Measurements from ENCODE around the gene CFP. TPM values are rescaled to one million over a fixed set of nuclear protein-coding genes. Genes with fewer than 3 reads are reported as not detected.

CFP gene
- total RNA-seq, 1 experiment from 2014 or later: 2.0 TPM

DNA sequence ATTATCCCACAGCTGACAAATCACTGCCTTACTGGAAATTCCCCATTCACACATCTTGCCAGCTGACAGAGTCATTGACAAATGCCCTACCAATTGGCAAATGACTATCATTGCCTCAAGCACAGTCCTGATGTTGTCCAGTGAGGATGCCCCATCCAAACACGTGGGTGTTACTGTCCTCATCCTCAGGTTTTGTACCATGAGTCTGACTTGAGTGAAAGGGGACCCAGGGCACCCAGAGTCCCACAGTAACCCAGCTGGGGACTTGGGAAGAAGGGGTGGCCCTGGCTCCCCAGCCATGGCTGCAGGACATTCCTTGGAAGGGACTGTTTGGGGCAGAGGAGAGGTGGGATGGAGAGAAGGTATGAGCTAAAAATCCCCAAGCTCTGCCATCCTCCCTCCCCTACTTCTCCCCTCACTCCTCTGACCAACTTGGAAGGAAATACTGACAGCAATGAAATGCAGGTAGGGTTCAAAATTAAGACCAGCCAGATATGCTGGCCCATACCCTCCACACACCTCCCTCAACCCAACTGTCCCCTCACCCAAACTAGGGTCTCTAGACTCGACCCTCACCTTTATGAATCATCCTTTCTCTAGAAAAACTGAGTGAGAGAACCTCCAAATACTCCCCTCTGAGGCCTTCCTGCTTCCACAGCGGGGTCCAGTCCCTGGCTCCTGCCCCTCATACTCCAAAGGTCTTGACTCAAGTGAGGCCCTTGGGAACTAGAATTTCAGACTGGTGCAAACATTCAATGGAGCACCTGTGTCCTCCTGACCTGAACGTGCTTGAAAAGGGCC lies 42.4 kb downstream of the CFP start (continued):
- TF ChIP-seq, protein P1, sequence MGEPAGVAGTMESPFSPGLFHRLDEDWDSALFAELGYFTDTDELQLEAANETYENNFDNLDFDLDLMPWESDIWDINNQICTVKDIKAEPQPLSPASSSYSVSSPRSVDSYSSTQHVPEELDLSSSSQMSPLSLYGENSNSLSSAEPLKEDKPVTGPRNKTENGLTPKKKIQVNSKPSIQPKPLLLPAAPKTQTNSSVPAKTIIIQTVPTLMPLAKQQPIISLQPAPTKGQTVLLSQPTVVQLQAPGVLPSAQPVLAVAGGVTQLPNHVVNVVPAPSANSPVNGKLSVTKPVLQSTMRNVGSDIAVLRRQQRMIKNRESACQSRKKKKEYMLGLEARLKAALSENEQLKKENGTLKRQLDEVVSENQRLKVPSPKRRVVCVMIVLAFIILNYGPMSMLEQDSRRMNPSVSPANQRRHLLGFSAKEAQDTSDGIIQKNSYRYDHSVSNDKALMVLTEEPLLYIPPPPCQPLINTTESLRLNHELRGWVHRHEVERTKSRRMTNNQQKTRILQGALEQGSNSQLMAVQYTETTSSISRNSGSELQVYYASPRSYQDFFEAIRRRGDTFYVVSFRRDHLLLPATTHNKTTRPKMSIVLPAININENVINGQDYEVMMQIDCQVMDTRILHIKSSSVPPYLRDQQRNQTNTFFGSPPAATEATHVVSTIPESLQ (CRISPR knock-in tag; IDR thresholded peaks at IDR 0.05): no peak

DNA sequence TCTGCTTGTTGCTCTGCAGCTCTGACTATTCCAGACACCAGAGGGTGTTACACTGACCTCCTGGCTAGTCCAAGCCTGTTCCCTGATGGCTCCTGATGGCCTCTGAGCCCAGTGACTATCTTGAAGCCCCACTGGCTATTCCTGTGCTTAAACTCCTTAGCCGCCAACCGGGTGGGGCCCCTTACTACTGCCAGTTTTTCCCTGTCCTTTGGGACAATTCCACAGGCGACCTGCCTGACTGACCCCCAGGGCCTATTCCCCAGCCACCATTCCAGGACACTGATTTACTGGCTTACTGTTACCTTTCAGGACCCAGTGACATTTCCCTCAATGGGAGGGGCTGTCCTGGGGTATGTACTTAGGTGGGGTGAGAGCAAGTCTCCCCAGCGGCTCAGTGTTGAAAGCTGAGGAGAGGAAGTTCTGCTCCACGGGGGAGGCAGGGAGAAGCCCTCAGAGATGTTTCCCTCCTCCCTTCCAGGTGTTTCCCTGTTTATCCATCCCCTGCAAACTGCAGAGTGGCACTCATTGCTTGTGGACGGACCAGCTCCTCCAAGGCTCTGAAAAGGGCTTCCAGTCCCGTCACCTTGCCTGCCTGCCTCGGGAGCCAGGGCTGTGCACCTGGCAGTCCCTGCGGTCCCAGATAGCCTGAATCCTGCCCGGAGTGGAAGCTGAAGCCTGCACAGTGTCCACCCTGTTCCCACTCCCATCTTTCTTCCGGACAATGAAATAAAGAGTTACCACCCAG lies 43.5 kb downstream of the CFP start:
- H3K4me1 Mint-ChIP-seq: peaks cover 26% of the 10 kb centered on the region
- DNase-seq (ENCODE audit: low spot score): no peak
- POLR2A ChIA-PET: no interaction called here
- H3K4me3 Mint-ChIP-seq: no peak overlapping the region
- no peak overlapping the region; the same call in 1 of the 2 replicates for H3K27ac Mint-ChIP-seq
- H3K36me3 Mint-ChIP-seq: no peaks in the 10 kb centered on the region
- H3K9me3 Mint-ChIP-seq: no peaks in the 10 kb centered on the region
- no peak for ATAC-seq
- H3K27me3 Mint-ChIP-seq (ENCODE audit: low read depth): no peaks in the 10 kb centered on the region; the same call in 1 of the 2 replicates
- CTCF ChIA-PET: interaction anchor here (0.8 to 1.5 kb wide), 4 partner anchors 10 to 63 kb away, joined by 3 to 4 read pairs (median 3); no protein-coding TSS in a partner anchor
- no peak for TF ChIP-seq SMAD3 (CRISPR knock-in tag; IDR thresholded peaks at IDR 0.05; ENCODE audit: borderline replicate concordance)
- no peak for TF ChIP-seq TCF7 (CRISPR knock-in tag; IDR thresholded peaks at IDR 0.05; ENCODE audit: low read depth)
- no peak for TF ChIP-seq FOXP1 (CRISPR knock-in tag; IDR thresholded peaks at IDR 0.05; ENCODE audit: borderline replicate concordance)
- no peak for TF ChIP-seq NFYB (CRISPR knock-in tag; conservative IDR thresholded peaks at IDR 0.05; ENCODE audit: low read depth)
- no peak for TF ChIP-seq ERG (CRISPR knock-in tag; IDR thresholded peaks at IDR 0.05)
- no peak for TF ChIP-seq NFE2L1 (CRISPR knock-in tag; IDR thresholded peaks at IDR 0.05)
- TF ChIP-seq, protein P2, sequence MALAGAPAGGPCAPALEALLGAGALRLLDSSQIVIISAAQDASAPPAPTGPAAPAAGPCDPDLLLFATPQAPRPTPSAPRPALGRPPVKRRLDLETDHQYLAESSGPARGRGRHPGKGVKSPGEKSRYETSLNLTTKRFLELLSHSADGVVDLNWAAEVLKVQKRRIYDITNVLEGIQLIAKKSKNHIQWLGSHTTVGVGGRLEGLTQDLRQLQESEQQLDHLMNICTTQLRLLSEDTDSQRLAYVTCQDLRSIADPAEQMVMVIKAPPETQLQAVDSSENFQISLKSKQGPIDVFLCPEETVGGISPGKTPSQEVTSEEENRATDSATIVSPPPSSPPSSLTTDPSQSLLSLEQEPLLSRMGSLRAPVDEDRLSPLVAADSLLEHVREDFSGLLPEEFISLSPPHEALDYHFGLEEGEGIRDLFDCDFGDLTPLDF (CRISPR knock-in tag; IDR thresholded peaks at IDR 0.05): no peak
- TF ChIP-seq, protein P3, sequence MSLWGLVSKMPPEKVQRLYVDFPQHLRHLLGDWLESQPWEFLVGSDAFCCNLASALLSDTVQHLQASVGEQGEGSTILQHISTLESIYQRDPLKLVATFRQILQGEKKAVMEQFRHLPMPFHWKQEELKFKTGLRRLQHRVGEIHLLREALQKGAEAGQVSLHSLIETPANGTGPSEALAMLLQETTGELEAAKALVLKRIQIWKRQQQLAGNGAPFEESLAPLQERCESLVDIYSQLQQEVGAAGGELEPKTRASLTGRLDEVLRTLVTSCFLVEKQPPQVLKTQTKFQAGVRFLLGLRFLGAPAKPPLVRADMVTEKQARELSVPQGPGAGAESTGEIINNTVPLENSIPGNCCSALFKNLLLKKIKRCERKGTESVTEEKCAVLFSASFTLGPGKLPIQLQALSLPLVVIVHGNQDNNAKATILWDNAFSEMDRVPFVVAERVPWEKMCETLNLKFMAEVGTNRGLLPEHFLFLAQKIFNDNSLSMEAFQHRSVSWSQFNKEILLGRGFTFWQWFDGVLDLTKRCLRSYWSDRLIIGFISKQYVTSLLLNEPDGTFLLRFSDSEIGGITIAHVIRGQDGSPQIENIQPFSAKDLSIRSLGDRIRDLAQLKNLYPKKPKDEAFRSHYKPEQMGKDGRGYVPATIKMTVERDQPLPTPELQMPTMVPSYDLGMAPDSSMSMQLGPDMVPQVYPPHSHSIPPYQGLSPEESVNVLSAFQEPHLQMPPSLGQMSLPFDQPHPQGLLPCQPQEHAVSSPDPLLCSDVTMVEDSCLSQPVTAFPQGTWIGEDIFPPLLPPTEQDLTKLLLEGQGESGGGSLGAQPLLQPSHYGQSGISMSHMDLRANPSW (CRISPR knock-in tag; conservative IDR thresholded peaks at IDR 0.05; ENCODE audit: low read depth): no peak
- TF ChIP-seq, protein P4, sequence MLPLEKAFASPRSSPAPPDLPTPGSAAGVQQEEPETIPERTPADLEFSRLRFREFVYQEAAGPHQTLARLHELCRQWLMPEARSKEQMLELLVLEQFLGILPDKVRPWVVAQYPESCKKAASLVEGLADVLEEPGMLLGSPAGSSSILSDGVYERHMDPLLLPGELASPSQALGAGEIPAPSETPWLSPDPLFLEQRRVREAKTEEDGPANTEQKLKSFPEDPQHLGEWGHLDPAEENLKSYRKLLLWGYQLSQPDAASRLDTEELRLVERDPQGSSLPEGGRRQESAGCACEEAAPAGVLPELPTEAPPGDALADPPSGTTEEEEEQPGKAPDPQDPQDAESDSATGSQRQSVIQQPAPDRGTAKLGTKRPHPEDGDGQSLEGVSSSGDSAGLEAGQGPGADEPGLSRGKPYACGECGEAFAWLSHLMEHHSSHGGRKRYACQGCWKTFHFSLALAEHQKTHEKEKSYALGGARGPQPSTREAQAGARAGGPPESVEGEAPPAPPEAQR (CRISPR knock-in tag; IDR thresholded peaks at IDR 0.05): no peak
- TF ChIP-seq, protein P5, sequence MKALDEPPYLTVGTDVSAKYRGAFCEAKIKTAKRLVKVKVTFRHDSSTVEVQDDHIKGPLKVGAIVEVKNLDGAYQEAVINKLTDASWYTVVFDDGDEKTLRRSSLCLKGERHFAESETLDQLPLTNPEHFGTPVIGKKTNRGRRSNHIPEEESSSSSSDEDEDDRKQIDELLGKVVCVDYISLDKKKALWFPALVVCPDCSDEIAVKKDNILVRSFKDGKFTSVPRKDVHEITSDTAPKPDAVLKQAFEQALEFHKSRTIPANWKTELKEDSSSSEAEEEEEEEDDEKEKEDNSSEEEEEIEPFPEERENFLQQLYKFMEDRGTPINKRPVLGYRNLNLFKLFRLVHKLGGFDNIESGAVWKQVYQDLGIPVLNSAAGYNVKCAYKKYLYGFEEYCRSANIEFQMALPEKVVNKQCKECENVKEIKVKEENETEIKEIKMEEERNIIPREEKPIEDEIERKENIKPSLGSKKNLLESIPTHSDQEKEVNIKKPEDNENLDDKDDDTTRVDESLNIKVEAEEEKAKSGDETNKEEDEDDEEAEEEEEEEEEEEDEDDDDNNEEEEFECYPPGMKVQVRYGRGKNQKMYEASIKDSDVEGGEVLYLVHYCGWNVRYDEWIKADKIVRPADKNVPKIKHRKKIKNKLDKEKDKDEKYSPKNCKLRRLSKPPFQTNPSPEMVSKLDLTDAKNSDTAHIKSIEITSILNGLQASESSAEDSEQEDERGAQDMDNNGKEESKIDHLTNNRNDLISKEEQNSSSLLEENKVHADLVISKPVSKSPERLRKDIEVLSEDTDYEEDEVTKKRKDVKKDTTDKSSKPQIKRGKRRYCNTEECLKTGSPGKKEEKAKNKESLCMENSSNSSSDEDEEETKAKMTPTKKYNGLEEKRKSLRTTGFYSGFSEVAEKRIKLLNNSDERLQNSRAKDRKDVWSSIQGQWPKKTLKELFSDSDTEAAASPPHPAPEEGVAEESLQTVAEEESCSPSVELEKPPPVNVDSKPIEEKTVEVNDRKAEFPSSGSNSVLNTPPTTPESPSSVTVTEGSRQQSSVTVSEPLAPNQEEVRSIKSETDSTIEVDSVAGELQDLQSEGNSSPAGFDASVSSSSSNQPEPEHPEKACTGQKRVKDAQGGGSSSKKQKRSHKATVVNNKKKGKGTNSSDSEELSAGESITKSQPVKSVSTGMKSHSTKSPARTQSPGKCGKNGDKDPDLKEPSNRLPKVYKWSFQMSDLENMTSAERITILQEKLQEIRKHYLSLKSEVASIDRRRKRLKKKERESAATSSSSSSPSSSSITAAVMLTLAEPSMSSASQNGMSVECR (CRISPR knock-in tag; IDR thresholded peaks at IDR 0.05; ENCODE audit: borderline replicate concordance): no peak
- no peak for TF ChIP-seq ZNF263 (CRISPR knock-in tag; IDR thresholded peaks at IDR 0.05; ENCODE audit: low read depth)
- no peak for TF ChIP-seq ZNF671 (CRISPR knock-in tag; IDR thresholded peaks at IDR 0.05)
- no peak for TF ChIP-seq ZNF532 (CRISPR knock-in tag; IDR thresholded peaks at IDR 0.05; ENCODE audit: borderline replicate concordance)

Measured in WTC11 (cell line).